HG03095 (cell line): ENCODE measurements around the gene C3orf20.

Experiments
- ATAC-seq: cut with Tn5 transposase; IDR thresholded peaks from one replicate; pipeline ENCODE4 v1.9.1; 2021; ENCODE audit warnings: moderate library complexity; ENCODE audit not compliant: unreplicated experiment

C3orf20 gene

GRCh38 chr3:14772533-14773138 lies 97.7 kb downstream of the C3orf20 start:
- ATAC-seq = no peak

GRCh38 chr3:14773281-14773680 lies 98.3 kb downstream of the C3orf20 start:
- no peak for ATAC-seq

- no peak for ATAC-seq
Observed at GRCh38 chr3:14773691-14774128, 98.8 kb downstream of the C3orf20 start.

- no peak for ATAC-seq
Observed at GRCh38 chr3:14774431-14774830, 99.5 kb downstream of the C3orf20 start.

GRCh38 chr3:14775011-14775410 lies 100.1 kb downstream of the C3orf20 start:
- no peak for ATAC-seq

- ATAC-seq = no peak
Observed at GRCh38 chr3:14775563-14775962, 100.6 kb downstream of the C3orf20 start.

GRCh38 chr3:14779069-14779685 lies 104.2 kb downstream of the C3orf20 start:
- ATAC-seq = no peak

GRCh38 chr3:14780927-14781507 lies 106.1 kb downstream of the C3orf20 start:
- no peak for ATAC-seq

GRCh38 chr3:14783480-14784086 lies 108.6 kb downstream of the C3orf20 start:
- ATAC-seq = no peak

GRCh38 chr3:14784087-14784681 lies 109.2 kb downstream of the C3orf20 start:
- no peak for ATAC-seq

- ATAC-seq = no peak
Observed at GRCh38 chr3:14785207-14786155, 110.5 kb downstream of the C3orf20 start.

- no peak for ATAC-seq
Observed at GRCh38 chr3:14786369-14786768, 111.4 kb downstream of the C3orf20 start.

- no peak for ATAC-seq
Observed at GRCh38 chr3:14787630-14788029, 112.7 kb downstream of the C3orf20 start.

- ATAC-seq = no peak
Observed at GRCh38 chr3:14788644-14789043, 113.7 kb downstream of the C3orf20 start.

- ATAC-seq = no peak
Observed at GRCh38 chr3:14789221-14789620, 114.3 kb downstream of the C3orf20 start.

- ATAC-seq = no peak
Observed at GRCh38 chr3:14789640-14790285, 114.8 kb downstream of the C3orf20 start.

GRCh38 chr3:14791343-14791945 lies 116.5 kb downstream of the C3orf20 start:
- no peak for ATAC-seq

- ATAC-seq = no peak
Observed at GRCh38 chr3:14792691-14793121, 117.8 kb downstream of the C3orf20 start.

GRCh38 chr3:14793126-14793857 lies 118.4 kb downstream of the C3orf20 start:
- no peak for ATAC-seq
